NCI-H1694 treated with DMSO at 0.1 percent for 48 hours (cell line): ENCODE results near the gene SRGAP1.
A peak's percentile ranks its signal among the peaks of the same experiment; 100 is the strongest.

ENCODE experiments used
- DNase-seq: peaks from one replicate; lab custom pipeline; 2025; lab: John Stamatoyannopoulos, UW

The SRGAP1 gene

GRCh38 chr12:63966606-63966975, 122.1 kb downstream of the SRGAP1 start:
- DNase-seq: no peak

GRCh38 chr12:63967358-63968145, 123.1 kb downstream of the SRGAP1 start:
- no peak for DNase-seq

- DNase-seq: no peak
These were observed 124.2 kb downstream of the SRGAP1 start for GRCh38 chr12:63968673-63969072.

GRCh38 chr12:63976902-63977395, 132.4 kb downstream of the SRGAP1 start:
- no peak for DNase-seq

GRCh38 chr12:63977441-63977840, 132.9 kb downstream of the SRGAP1 start:
- no peak for DNase-seq

DNA sequence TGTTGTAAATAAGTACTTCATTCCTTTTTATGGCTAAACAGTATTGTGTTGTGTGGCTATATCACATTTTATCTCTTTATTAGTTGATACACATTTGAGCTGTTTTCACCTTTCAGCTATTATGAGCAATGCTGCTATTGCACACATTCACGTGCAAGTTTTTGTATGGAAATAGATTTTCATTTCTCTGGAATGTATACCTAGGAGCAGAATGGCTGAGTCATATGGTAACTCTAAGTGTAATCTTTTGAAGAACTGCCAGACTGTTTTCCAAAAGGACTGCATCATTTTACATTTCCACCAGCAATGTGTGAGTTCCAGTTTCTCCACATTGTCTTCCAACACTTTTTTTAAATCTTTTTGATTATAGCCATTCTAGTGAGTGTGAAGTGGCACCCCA, 134.0 kb downstream of the SRGAP1 start:
- no peak for DNase-seq

DNA sequence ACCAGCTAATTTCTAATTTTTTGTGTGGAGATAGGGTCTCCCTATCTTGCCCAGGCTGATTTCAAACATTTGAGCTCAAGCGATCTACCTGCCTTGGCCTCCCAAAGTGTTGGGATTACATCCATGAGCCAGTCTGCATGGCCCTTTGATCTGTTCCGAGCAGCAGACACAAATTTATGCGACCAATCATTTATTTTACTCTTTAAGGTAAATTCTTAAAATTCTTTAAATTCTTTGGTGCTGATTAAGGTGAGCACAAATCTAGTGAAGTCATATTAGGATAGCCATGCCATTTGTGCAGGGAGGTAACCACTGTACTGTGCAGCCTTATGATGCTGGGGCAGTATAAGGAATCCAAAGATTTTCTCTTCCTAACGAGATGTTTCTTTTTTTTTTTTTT, 135.7 kb downstream of the SRGAP1 start:
- DNase-seq: no peak

DNA sequence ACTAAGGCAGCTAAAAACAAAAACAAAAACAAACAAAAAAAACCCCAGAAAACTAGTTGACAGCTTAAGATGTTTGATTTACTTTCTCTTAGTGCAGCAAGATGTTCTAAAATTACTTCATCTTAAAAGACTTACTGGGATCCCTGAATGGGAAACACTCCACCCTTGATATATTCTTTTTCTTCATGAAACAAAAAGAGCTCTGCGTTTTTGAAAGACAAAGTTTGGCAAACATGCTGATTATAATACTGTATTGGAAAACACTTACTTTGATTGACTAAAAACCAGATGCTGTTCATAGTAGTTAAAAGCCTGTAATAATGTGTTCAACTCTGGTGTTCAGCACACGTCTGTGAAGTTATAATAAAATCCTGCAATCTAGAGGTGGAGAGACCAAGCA, 136.8 kb downstream of the SRGAP1 start:
- DNase-seq: no peak

GRCh38 chr12:63982604-63983295, 138.2 kb downstream of the SRGAP1 start:
- peak; percentile 50 for DNase-seq

GRCh38 chr12:63985456-63985855, 141.0 kb downstream of the SRGAP1 start:
- no peak for DNase-seq

GRCh38 chr12:63985945-63986344, 141.4 kb downstream of the SRGAP1 start:
- DNase-seq: no peak

DNA sequence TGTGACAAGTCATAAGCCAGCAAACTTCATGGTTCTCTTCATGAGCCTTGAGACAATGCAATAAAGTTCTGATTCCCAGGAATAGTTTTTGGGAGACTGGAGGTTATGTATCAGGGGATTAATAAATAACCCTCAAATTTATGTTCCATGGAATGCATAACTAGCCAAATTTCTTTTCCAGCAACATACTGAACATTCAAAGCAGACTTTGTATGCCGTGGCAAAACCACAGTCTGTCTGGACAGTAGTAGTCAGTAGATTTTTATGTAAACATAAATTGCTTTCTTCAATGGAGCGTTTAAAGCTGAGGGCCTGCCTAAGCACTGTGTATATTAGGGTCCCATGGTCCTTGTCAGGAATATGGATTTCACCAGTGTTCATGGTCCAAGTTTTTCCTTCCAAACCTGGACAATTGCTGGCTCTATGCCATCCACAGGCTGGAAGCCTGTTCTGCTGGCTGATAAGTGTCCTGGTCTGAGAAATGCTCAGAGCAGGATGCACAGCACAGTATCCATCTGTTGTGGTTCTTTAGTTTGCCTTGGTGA, 144.9 kb downstream of the SRGAP1 start:
- DNase-seq: no peak

DNA sequence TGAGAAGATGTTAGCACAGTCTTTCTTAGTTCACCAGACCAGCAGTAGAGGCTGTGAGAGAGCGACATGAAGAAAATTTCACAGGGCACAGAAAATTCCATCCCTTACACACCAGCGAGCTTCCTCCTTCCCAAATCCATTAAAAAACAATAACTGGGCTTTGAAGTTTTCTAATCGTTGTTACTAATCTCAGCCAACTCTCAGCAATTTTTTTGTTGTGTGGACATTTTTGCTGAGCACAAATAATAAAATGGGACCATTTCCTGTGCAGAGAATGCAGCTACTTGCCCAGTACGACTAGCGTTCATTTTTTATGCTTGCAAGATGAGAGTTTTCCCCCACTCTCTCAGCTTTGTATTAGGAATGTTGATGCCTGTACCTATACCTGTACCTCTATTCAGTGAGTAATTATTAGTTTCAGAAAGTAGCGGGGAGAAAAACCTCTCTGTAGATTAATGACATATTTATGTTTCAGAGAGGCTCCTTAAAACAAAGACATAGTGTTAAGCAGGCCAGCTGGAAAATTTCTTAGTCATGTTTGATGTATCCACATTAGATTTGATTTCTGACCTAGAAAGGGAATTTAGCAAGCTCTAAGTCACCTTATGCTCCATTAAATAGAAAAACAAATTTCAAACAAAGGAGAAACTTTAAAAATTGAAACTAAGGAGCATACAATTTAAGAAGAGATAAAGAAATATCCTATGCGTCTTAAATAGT, 146.5 kb downstream of the SRGAP1 start:
- no peak for DNase-seq

GRCh38 chr12:63994704-63995103, 150.2 kb downstream of the SRGAP1 start:
- DNase-seq: peak; percentile 87

- peak; percentile 32 for DNase-seq
These were observed 151.0 kb downstream of the SRGAP1 start for GRCh38 chr12:63995512-63995911.

- DNase-seq: no peak
These were observed 152.1 kb downstream of the SRGAP1 start for GRCh38 chr12:63996556-63996955.

GRCh38 chr12:63997198-63997597, 152.7 kb downstream of the SRGAP1 start:
- no peak for DNase-seq

- no peak for DNase-seq
These were observed 154.1 kb downstream of the SRGAP1 start for GRCh38 chr12:63998584-63998983.

DNA sequence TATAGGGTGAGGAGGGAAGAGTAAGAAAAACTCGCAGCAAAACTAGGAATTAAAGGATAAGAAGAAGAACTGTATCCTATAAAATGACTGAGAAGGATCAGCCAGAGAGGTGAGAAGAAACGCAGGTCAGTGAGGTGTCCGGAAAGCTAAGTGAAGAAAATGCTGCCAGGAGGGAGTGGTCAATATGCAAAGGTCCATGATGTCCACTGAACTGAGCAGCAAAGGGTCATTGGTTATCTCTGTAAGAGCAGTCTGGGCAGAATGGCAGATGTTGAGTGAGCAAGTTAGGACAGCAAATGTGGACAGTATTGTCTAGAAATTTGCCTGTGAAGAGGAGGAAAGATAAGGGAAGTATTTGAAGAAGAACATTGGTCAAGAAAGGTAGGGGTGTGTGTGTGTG, 155.4 kb downstream of the SRGAP1 start:
- DNase-seq: no peak

- no peak for DNase-seq
These were observed 156.9 kb downstream of the SRGAP1 start for GRCh38 chr12:64001439-64001838.

GRCh38 chr12:64004641-64005040, 160.1 kb downstream of the SRGAP1 start:
- DNase-seq: no peak

DNA sequence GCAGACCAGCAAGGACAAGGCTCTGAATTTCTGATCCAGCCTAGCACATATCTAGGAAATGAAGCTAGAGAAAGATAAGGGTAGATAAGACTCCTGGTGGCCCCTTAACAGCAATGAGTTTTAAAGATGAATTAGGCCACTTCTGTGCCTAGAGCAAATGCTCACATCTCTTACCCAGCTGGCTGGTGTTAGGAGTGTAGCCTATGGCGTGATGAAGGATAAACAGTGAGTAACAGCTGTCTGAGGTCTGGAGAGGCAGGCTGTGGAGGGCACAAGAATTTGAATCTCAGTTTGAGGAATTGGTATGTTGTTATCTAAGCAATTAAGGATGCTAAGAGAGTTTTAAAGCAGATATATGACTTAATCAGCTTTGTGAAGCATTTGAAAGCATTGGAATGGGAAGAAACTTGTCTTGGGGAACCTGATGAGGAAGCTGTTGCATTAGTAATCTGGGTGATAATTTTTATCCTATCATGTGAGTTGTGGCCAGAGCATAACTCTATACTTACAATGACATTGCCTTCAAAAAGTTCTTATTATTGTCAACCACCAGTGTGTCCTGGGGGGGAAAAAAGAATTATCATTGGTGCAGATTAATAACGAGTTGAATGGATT, 161.8 kb downstream of the SRGAP1 start:
- DNase-seq: no peak
